Measurements from ENCODE around the gene TMCO4.

Gene TMCO4

DNA sequence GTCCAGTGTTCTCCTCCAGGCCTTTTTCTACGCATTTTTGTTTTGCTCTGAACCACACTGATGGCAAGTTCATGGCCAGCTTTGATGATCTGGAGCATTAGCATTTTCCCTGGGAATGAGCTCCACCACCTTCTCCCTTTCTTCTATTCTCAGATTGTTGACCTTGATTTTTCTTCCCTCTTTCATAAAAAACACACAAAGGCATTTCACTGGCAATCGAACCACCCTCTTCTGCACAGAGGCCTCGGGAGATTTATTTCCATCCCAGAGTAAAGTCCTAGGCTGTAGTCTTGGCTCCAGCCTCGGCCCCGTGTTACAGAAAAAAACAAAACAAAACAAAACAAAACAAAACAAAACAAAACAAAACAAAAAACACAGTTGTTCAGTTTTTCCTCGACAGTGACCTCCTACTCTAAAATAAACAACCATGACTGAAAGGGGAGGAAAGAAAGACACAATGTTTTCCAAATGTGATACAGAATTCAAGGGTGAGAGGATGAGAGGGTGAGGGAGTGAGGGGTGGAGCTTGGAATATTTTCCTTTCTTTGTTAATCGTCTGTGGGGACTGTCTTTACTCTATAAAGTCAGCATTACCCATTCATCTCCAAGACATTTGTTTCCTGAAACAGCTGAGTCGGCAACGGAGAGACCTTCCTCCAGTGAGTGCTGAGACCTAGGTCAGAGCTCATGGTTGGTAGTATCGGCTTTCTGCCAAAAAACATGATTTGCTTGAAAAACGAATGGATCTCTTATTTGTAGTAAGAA is 45.2 kb upstream of the TMCO4 start:
- no peak overlapping the region for H3K9ac ChIP-seq
- H3K36me3 ChIP-seq (ENCODE audit: insufficient read depth) = no peaks in the 10 kb centered on the region
- H3K4me3 ChIP-seq (IDR thresholded peaks at IDR 0.05; ENCODE audit: insufficient read depth, low read depth, low read length) = no peak overlapping the region
- no peak overlapping the region for H3K27ac ChIP-seq
- no peak for TF ChIP-seq CTCF (conservative IDR thresholded peaks at IDR 0.05; ENCODE audit: low read depth, low read length)
- no peak overlapping the region for H2AFZ ChIP-seq (ENCODE audit: low read depth)
- H4K20me1 ChIP-seq (ENCODE audit: insufficient read depth) = no peaks in the 10 kb centered on the region
- no peaks in the 10 kb centered on the region for H3K27me3 ChIP-seq (ENCODE audit: insufficient read depth, low read depth)
- no peaks in the 10 kb centered on the region for H3K79me2 ChIP-seq (ENCODE audit: insufficient read depth, low read depth)
- H3K4me2 ChIP-seq = no peak overlapping the region
- H3K4me1 ChIP-seq (ENCODE audit: low read depth, poor library complexity, severe bottlenecking) = peaks cover 4% of the 10 kb centered on the region

- Histone ChIP-seq H3K36me3 (ENCODE audit: insufficient read depth) (no peaks in the 10 kb centered on the region), H2AFZ (ENCODE audit: low read depth) (no peak overlapping the region), H3K9ac (no peak overlapping the region), H4K20me1 (ENCODE audit: insufficient read depth) (no peaks in the 10 kb centered on the region), H3K4me1 (ENCODE audit: low read depth, poor library complexity, severe bottlenecking) (peaks cover 4% of the 10 kb centered on the region), H3K27ac (no peak overlapping the region), H3K4me2 (no peak overlapping the region), H3K79me2 (ENCODE audit: insufficient read depth, low read depth) (no peaks in the 10 kb centered on the region), H3K27me3 (ENCODE audit: insufficient read depth, low read depth) (no peaks in the 10 kb centered on the region), H3K4me3 (IDR thresholded peaks at IDR 0.05; ENCODE audit: insufficient read depth, low read depth, low read length) (no peak overlapping the region)
- TF ChIP-seq CTCF (conservative IDR thresholded peaks at IDR 0.05; ENCODE audit: low read depth, low read length) = no peak
Measured at GRCh38 chr1:19840228-19840627, 40.5 kb upstream of the TMCO4 start.

GRCh38 chr1:19837866-19838265 is 38.1 kb upstream of the TMCO4 start:
- Histone ChIP-seq H3K4me1 (ENCODE audit: low read depth, poor library complexity, severe bottlenecking) (peaks cover 4% of the 10 kb centered on the region), H3K27ac (no peak overlapping the region), H3K36me3 (ENCODE audit: insufficient read depth) (no peaks in the 10 kb centered on the region), H4K20me1 (ENCODE audit: insufficient read depth) (no peaks in the 10 kb centered on the region), H3K4me2 (no peak overlapping the region), H3K79me2 (ENCODE audit: insufficient read depth, low read depth) (no peaks in the 10 kb centered on the region), H3K4me3 (IDR thresholded peaks at IDR 0.05; ENCODE audit: insufficient read depth, low read depth, low read length) (no peak overlapping the region), H3K9ac (no peak overlapping the region), H2AFZ (ENCODE audit: low read depth) (no peak overlapping the region), H3K27me3 (ENCODE audit: insufficient read depth, low read depth) (no peaks in the 10 kb centered on the region)
- no peak for TF ChIP-seq CTCF (conservative IDR thresholded peaks at IDR 0.05; ENCODE audit: low read depth, low read length)

DNA sequence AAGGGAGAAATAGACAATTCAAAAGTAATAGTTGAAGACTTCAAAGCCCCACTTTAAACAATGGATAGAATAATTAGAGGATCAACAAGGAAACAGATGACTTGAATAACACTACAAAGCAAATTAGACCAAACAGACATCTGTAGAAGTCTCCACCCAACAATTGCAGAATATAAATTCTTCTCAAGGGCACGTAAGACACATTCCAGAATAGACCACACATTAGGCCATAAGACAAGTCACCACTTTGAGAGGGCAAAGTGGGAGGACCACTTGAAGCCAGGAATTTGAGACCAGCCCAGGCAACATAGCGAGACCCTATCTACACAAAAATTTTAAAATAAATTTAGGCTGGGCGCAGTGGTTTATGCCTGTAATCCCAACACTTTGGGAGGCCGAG is 35.9 kb upstream of the TMCO4 start:
- H3K27me3 ChIP-seq (ENCODE audit: insufficient read depth, low read depth) = no peaks in the 10 kb centered on the region
- H4K20me1 ChIP-seq (ENCODE audit: insufficient read depth) = no peaks in the 10 kb centered on the region
- H3K4me1 ChIP-seq (ENCODE audit: low read depth, poor library complexity, severe bottlenecking) = peaks cover 4% of the 10 kb centered on the region
- H3K9ac ChIP-seq = no peak overlapping the region
- no peak overlapping the region for H2AFZ ChIP-seq (ENCODE audit: low read depth)
- no peak for TF ChIP-seq CTCF (conservative IDR thresholded peaks at IDR 0.05; ENCODE audit: low read depth, low read length)
- no peaks in the 10 kb centered on the region for H3K36me3 ChIP-seq (ENCODE audit: insufficient read depth)
- no peak overlapping the region for H3K4me3 ChIP-seq (IDR thresholded peaks at IDR 0.05; ENCODE audit: insufficient read depth, low read depth, low read length)
- no peak overlapping the region for H3K4me2 ChIP-seq
- no peaks in the 10 kb centered on the region for H3K79me2 ChIP-seq (ENCODE audit: insufficient read depth, low read depth)
- H3K27ac ChIP-seq = no peak overlapping the region
